HepG2 (cell line): ENCODE data around the gene TUBGCP6. TPM values are rescaled to one million over a fixed set of nuclear protein-coding genes. Genes with fewer than 3 reads are reported as not detected.

Experiments used
- BORCS8-MEF2B ChIP-seq: sonication (generic); formaldehyde crosslinking; IDR thresholded peaks from 2 replicates; pipeline ENCODE4 v1.8.0; 2022; ENCODE audit warnings: mild to moderate bottlenecking, missing genetic modification reagents
- FOSL1 ChIP-seq: sonication (generic); formaldehyde crosslinking; IDR thresholded peaks from 2 replicates; pipeline ENCODE4 v1.9.0; 2021; ENCODE audit warnings: missing genetic modification reagents, borderline replicate concordance
- HBP1 ChIP-seq: IDR thresholded peaks from 2 replicates; pipeline ENCODE4 v1.6.1; 2016; ENCODE audit warnings: low read depth, control low read depth
- HMGXB3 ChIP-seq: sonication (generic); formaldehyde crosslinking; IDR thresholded peaks from 2 replicates; pipeline ENCODE4 v1.4.0; 2020; ENCODE audit warnings: missing genetic modification reagents, borderline replicate concordance
- HOXA5 ChIP-seq: sonication (generic); formaldehyde crosslinking; IDR thresholded peaks from 2 replicates; pipeline ENCODE4 v1.4.0; 2020; ENCODE audit warnings: missing genetic modification reagents
- HOXA7 ChIP-seq: sonication (generic); formaldehyde crosslinking; IDR thresholded peaks from 2 replicates; pipeline ENCODE4 v1.8.1; 2022; ENCODE audit warnings: mild to moderate bottlenecking, missing genetic modification reagents, moderate library complexity
- NBN ChIP-seq: fragments of 450-650 bp; conservative IDR thresholded peaks from 2 replicates; pipeline ENCODE4 v1.6.1; 2017
- PLSCR1 ChIP-seq: sonication (generic); formaldehyde crosslinking; IDR thresholded peaks from 2 replicates; pipeline ENCODE4 v1.5.0; 2020; ENCODE audit warnings: missing genetic modification reagents, mild to moderate bottlenecking, borderline replicate concordance
- PRDM4 ChIP-seq: sonication (generic); formaldehyde crosslinking; IDR thresholded peaks from 2 replicates; pipeline ENCODE4 v1.9.0; 2021; ENCODE audit warnings: missing genetic modification reagents, borderline replicate concordance
- TGIF2 ChIP-seq: IDR thresholded peaks from 2 replicates; pipeline ENCODE4 v1.6.1; 2016; ENCODE audit warnings: control low read depth, missing compliant biosample characterization
- YEATS4 ChIP-seq: sonication (generic); formaldehyde crosslinking; IDR thresholded peaks from 2 replicates; pipeline ENCODE4 v1.4.0; 2020; ENCODE audit warnings: missing genetic modification reagents, borderline replicate concordance
- ZFP36 ChIP-seq: fragments of 150-350 bp; IDR thresholded peaks from 2 replicates; pipeline ENCODE4 v1.6.1; 2018; ENCODE audit warnings: borderline replicate concordance, low read length, low read depth; ENCODE audit not compliant: partially characterized antibody
- ZNF207 ChIP-seq: fragments of 450-650 bp; IDR thresholded peaks from 2 replicates; pipeline ENCODE4 v1.6.1; 2016; ENCODE audit warnings: antibody characterized with exemption, borderline replicate concordance
- ZNF275 ChIP-seq: sonication (generic); formaldehyde crosslinking; IDR thresholded peaks from 2 replicates; pipeline ENCODE4 v1.8.0; 2022; ENCODE audit warnings: missing genetic modification reagents, mild to moderate bottlenecking, inconsistent platforms, borderline replicate concordance
- ZNF563 ChIP-seq: sonication (generic); formaldehyde crosslinking; IDR thresholded peaks from 2 replicates; pipeline ENCODE4 v1.8.0; 2022; ENCODE audit warnings: mild to moderate bottlenecking, moderate library complexity, missing genetic modification reagents
- ZNF660 ChIP-seq: sonication (generic); formaldehyde crosslinking; IDR thresholded peaks from 2 replicates; pipeline ENCODE4 v1.5.1; 2020; ENCODE audit warnings: mild to moderate bottlenecking, low read depth, missing genetic modification reagents, borderline replicate concordance
- ZNF746 ChIP-seq: sonication (generic); formaldehyde crosslinking; IDR thresholded peaks from 2 replicates; pipeline ENCODE4 v1.8.0; 2022; ENCODE audit warnings: mild to moderate bottlenecking, missing genetic modification reagents
- polyA plus RNA-seq, 8 experiments: library from polyadenylated mRNA; depleted of rRNA in 3 of 8; stranded (reverse) in 7 of 8; unstranded in 1 of 8; fragments of >200 nt; fragmentation: Illumina TruSeq in 4 of 8; extraction: Trizol in 4 of 8; gene quantifications; 2 replicates each; pipeline versions ENCODE4 v1.2.1 to v1.2.3, GENCODE V29; 2011 to 2016; ENCODE audit warnings: low read depth in 4 of 8, missing spikeins in 1 of 8, mixed read lengths in 1 of 8; ENCODE audit not compliant: insufficient read depth in 1 of 8
- total RNA-seq, 5 experiments: library from RNA; depleted of rRNA; stranded (reverse); fragments of >200 nt; fragmentation: Illumina TruSeq; extraction: Trizol; gene quantifications; 2 replicates each; pipeline ENCODE4 v1.2.3, GENCODE V29; 2016; ENCODE audit warnings: low read depth in 1 of 5

Gene TUBGCP6
- total and polyA plus RNA-seq, 2 of the 13 experiments (the other 11 are each of a cell fraction or from before 2014, with no cell fraction given) = 14.6 to 15.7 TPM

GRCh38 chr22:50270666-50271394 lies 26.0 kb upstream of the TUBGCP6 start (continued):
- TF ChIP-seq ZNF746 = no peak
- peak; percentile 92 for TF ChIP-seq BORCS8-MEF2B
- no peak for TF ChIP-seq HOXA7
- peak; percentile 35; the same call in 1 of the 2 replicates for TF ChIP-seq ZNF275 (CRISPR knock-in tag)
- TF ChIP-seq ZNF660 (CRISPR knock-in tag) = no peak
- TF ChIP-seq HMGXB3 (CRISPR knock-in tag) = peak; percentile 91
- TF ChIP-seq HBP1 (CRISPR knock-in tag) = peak; percentile 96; the same call in 1 of the 2 replicates
- peak; percentile 96 for TF ChIP-seq TGIF2 (CRISPR knock-in tag)
- no peak for TF ChIP-seq FOSL1
- TF ChIP-seq ZNF207 = no peak
- peak; percentile 89; the same call in 1 of the 2 replicates for TF ChIP-seq ZNF563 (CRISPR knock-in tag)
- 0 out of 2 replicates have a peak, but pooled peaks have one; percentile 53 for TF ChIP-seq PLSCR1 (CRISPR knock-in tag)
- peak; percentile 92 for TF ChIP-seq HOXA5 (CRISPR knock-in tag)
- 0 out of 2 replicates have a peak, but pooled peaks have one; percentile 15 for TF ChIP-seq YEATS4 (CRISPR knock-in tag)
- TF ChIP-seq PRDM4 (CRISPR knock-in tag) = 0 out of 2 replicates have a peak, but pooled peaks have one; percentile 48
- no peak for TF ChIP-seq NBN
- TF ChIP-seq ZFP36 = no peak
